HepG2 (cell line): ENCODE results near the gene SPOP. TPM values are rescaled to one million over a fixed set of nuclear protein-coding genes. Genes with fewer than 3 reads are reported as not detected.

Experiments
- AKAP8 ChIP-seq: sonication (generic); formaldehyde crosslinking; IDR thresholded peaks from 2 replicates; pipeline ENCODE4 v1.5.1; 2020; ENCODE audit warnings: mild to moderate bottlenecking, missing genetic modification reagents
- ARNTL ChIP-seq: sonication (generic); formaldehyde crosslinking; IDR thresholded peaks from 2 replicates; pipeline ENCODE4 v1.4.0; 2020; ENCODE audit warnings: mild to moderate bottlenecking, missing genetic modification reagents
- JUND ChIP-seq: sonication (generic); formaldehyde crosslinking; IDR thresholded peaks from 2 replicates; pipeline ENCODE4 v1.8.0; 2022; ENCODE audit warnings: mild to moderate bottlenecking, missing genetic modification reagents
- KDM2A ChIP-seq: sonication (generic); formaldehyde crosslinking; IDR thresholded peaks from 2 replicates; pipeline ENCODE4 v1.4.0; 2020; ENCODE audit warnings: low read depth, missing genetic modification reagents, borderline replicate concordance
- PHF21A ChIP-seq: sonication (generic); formaldehyde crosslinking; IDR thresholded peaks from 2 replicates; pipeline ENCODE4 v1.5.0; 2020; ENCODE audit warnings: mild to moderate bottlenecking, missing genetic modification reagents
- RAD51 ChIP-seq: fragments of 450-650 bp; IDR thresholded peaks from 2 replicates; pipeline ENCODE4 v1.6.1; 2016; ENCODE audit warnings: borderline replicate concordance
- RCOR2 ChIP-seq: IDR thresholded peaks from 2 replicates; pipeline ENCODE4 v1.6.1; 2016; ENCODE audit warnings: missing biosample characterization, missing genetic modification reagents
- REXO4 ChIP-seq: sonication (generic); formaldehyde crosslinking; IDR thresholded peaks from 2 replicates; pipeline ENCODE4 v1.8.0; 2022; ENCODE audit warnings: missing genetic modification reagents, mild to moderate bottlenecking, borderline replicate concordance
- RFX5 ChIP-seq: IDR thresholded peaks from 2 replicates; pipeline ENCODE4 v1.6.1; 2011; ENCODE audit warnings: low read depth, low read length, improper control_type of control experiment
- SALL2 ChIP-seq: sonication (generic); formaldehyde crosslinking; IDR thresholded peaks from 2 replicates; pipeline ENCODE4 v1.8.1; 2023; ENCODE audit warnings: mild to moderate bottlenecking, missing genetic modification reagents, inconsistent platforms
- ZBTB14 ChIP-seq: sonication (generic); formaldehyde crosslinking; IDR thresholded peaks from 2 replicates; pipeline ENCODE4 v1.4.0; 2020; ENCODE audit warnings: missing genetic modification reagents
- ZFAT ChIP-seq: sonication (generic); formaldehyde crosslinking; conservative IDR thresholded peaks from 2 replicates; pipeline ENCODE4 v1.8.1; 2023; ENCODE audit warnings: missing genetic modification reagents, inconsistent platforms
- ZIK1 ChIP-seq: sonication (generic); formaldehyde crosslinking; IDR thresholded peaks from 2 replicates; pipeline ENCODE4 v1.5.0; 2020; ENCODE audit warnings: mild to moderate bottlenecking, low read depth, missing genetic modification reagents, borderline replicate concordance
- ZNF264 ChIP-seq: sonication (generic); formaldehyde crosslinking; IDR thresholded peaks from 2 replicates; pipeline ENCODE4 v1.4.0; 2020; ENCODE audit warnings: missing genetic modification reagents
- ZNF354B ChIP-seq: sonication (generic); formaldehyde crosslinking; IDR thresholded peaks from 2 replicates; pipeline ENCODE4 v1.8.0; 2022; ENCODE audit warnings: mild to moderate bottlenecking, missing genetic modification reagents
- ZNF652 ChIP-seq: IDR thresholded peaks from 2 replicates; pipeline ENCODE4 v1.6.1; 2016; ENCODE audit warnings: low read depth, borderline replicate concordance
- ZNF776 ChIP-seq: sonication (generic); formaldehyde crosslinking; IDR thresholded peaks from 2 replicates; pipeline ENCODE4 v1.4.0; 2020; ENCODE audit warnings: mild to moderate bottlenecking, missing genetic modification reagents
- polyA plus RNA-seq, 8 experiments: library from polyadenylated mRNA; depleted of rRNA in 3 of 8; stranded (reverse) in 7 of 8; unstranded in 1 of 8; fragments of >200 nt; fragmentation: Illumina TruSeq in 4 of 8; extraction: Trizol in 4 of 8; gene quantifications; 2 replicates each; pipeline versions ENCODE4 v1.2.1 to v1.2.3, GENCODE V29; 2011 to 2016; ENCODE audit warnings: low read depth in 4 of 8, missing spikeins in 1 of 8, mixed read lengths in 1 of 8; ENCODE audit not compliant: insufficient read depth in 1 of 8
- total RNA-seq, 5 experiments: library from RNA; depleted of rRNA; stranded (reverse); fragments of >200 nt; fragmentation: Illumina TruSeq; extraction: Trizol; gene quantifications; 2 replicates each; pipeline ENCODE4 v1.2.3, GENCODE V29; 2016; ENCODE audit warnings: low read depth in 1 of 5
- TF ChIP-seq, protein P1 (sequence below): sonication (generic); formaldehyde crosslinking; IDR thresholded peaks from 2 replicates; pipeline ENCODE4 v1.4.0; 2020; ENCODE audit warnings: low read depth, mild to moderate bottlenecking, missing genetic modification reagents
- TF ChIP-seq, protein P2 (sequence below): sonication (generic); formaldehyde crosslinking; IDR thresholded peaks from 2 replicates; pipeline ENCODE4; 2020; ENCODE audit warnings: missing genetic modification reagents, mild to moderate bottlenecking, borderline replicate concordance
- TF ChIP-seq, protein P3 (sequence below): conservative IDR thresholded peaks from 2 replicates; pipeline ENCODE4 v1.6.1; 2018; ENCODE audit warnings: missing genetic modification reagents
- TF ChIP-seq, protein P4 (sequence below): sonication (generic); formaldehyde crosslinking; IDR thresholded peaks from 2 replicates; pipeline ENCODE4 v1.4.0; 2020; ENCODE audit warnings: mild to moderate bottlenecking, missing genetic modification reagents

Gene SPOP
- total and polyA plus RNA-seq, 2 of the 13 experiments (the other 11 are each of a cell fraction or from before 2014, with no cell fraction given) = 52.8 to 60.8 TPM

DNA sequence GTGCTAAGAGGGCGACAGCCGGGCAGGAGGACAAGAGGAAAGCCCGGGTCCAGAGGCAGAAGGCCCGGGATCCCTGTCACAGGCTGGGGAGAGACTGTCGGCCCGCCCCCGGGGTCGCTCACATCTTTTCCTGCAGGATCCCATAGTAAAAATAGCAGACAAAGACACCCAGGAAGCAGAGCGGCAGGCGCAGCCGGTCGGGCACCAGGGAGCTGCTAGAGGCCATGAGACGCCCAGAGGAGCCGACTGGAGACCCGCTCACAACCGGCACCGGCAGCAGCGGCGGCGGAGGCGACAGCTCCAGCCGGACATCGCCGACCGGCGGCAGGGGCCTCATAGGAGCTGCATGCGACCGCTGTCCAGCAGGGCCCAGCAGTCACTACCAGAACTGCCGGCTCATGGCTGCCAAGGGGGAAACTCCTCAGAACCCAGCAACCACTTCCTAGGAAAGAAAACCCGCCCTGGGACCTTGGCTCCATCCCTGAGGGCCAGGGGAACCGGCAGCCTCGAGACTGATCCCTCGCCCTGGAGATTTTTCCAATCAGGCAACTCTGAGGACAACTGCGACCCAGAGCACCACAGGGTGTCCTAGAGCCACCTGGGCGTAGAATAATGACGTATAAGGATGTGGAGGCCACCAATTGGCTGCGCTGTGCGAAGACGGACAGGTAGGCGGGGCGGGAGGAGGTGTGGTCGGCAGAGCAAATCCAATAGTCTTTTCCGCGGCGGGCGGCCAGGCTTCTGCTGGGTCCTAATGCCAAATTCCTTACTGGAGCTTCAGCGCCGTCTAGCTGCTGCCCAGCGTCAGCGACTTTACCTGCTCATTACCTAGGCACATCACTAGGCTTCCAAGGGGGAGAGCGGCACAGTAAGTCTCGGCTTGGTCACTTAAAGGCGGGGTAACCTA, 30.0 kb upstream of the SPOP start, which contains the start of gene SLC35B1 (continued):
- peak; percentile 61; the same call in 1 of the 2 replicates for TF ChIP-seq ZNF652 (CRISPR knock-in tag)
- TF ChIP-seq RFX5 = peak; percentile 84
- no peak for TF ChIP-seq ZBTB14
- TF ChIP-seq ZNF776 = 0 out of 2 replicates have a peak, but pooled peaks have one; percentile 69
- TF ChIP-seq ZFAT (CRISPR knock-in tag) = no peak
- TF ChIP-seq, protein P1, sequence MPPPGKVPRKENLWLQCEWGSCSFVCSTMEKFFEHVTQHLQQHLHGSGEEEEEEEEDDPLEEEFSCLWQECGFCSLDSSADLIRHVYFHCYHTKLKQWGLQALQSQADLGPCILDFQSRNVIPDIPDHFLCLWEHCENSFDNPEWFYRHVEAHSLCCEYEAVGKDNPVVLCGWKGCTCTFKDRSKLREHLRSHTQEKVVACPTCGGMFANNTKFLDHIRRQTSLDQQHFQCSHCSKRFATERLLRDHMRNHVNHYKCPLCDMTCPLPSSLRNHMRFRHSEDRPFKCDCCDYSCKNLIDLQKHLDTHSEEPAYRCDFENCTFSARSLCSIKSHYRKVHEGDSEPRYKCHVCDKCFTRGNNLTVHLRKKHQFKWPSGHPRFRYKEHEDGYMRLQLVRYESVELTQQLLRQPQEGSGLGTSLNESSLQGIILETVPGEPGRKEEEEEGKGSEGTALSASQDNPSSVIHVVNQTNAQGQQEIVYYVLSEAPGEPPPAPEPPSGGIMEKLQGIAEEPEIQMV = 0 out of 2 replicates have a peak, but pooled peaks have one; percentile 52
- TF ChIP-seq RCOR2 (CRISPR knock-in tag) = peak; percentile 82
- no peak for TF ChIP-seq RAD51
- TF ChIP-seq REXO4 (CRISPR knock-in tag) = no peak
- TF ChIP-seq, protein P2, sequence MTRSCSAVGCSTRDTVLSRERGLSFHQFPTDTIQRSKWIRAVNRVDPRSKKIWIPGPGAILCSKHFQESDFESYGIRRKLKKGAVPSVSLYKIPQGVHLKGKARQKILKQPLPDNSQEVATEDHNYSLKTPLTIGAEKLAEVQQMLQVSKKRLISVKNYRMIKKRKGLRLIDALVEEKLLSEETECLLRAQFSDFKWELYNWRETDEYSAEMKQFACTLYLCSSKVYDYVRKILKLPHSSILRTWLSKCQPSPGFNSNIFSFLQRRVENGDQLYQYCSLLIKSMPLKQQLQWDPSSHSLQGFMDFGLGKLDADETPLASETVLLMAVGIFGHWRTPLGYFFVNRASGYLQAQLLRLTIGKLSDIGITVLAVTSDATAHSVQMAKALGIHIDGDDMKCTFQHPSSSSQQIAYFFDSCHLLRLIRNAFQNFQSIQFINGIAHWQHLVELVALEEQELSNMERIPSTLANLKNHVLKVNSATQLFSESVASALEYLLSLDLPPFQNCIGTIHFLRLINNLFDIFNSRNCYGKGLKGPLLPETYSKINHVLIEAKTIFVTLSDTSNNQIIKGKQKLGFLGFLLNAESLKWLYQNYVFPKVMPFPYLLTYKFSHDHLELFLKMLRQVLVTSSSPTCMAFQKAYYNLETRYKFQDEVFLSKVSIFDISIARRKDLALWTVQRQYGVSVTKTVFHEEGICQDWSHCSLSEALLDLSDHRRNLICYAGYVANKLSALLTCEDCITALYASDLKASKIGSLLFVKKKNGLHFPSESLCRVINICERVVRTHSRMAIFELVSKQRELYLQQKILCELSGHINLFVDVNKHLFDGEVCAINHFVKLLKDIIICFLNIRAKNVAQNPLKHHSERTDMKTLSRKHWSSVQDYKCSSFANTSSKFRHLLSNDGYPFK (CRISPR knock-in tag) = peak; percentile 92
- peak; percentile 80 for TF ChIP-seq PHF21A (CRISPR knock-in tag)
- TF ChIP-seq ZIK1 (CRISPR knock-in tag) = peak; percentile 16; the same call in 1 of the 2 replicates
- peak; percentile 97 for TF ChIP-seq KDM2A (CRISPR knock-in tag)
- peak; percentile 82 for TF ChIP-seq SALL2
- TF ChIP-seq ZNF354B (CRISPR knock-in tag) = no peak
- TF ChIP-seq AKAP8 = peak; percentile 88; the same call in 1 of the 2 replicates
- TF ChIP-seq, protein P3, sequence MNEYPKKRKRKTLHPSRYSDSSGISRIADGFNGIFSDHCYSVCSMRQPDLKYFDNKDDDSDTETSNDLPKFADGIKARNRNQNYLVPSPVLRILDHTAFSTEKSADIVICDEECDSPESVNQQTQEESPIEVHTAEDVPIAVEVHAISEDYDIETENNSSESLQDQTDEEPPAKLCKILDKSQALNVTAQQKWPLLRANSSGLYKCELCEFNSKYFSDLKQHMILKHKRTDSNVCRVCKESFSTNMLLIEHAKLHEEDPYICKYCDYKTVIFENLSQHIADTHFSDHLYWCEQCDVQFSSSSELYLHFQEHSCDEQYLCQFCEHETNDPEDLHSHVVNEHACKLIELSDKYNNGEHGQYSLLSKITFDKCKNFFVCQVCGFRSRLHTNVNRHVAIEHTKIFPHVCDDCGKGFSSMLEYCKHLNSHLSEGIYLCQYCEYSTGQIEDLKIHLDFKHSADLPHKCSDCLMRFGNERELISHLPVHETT = peak; percentile 54
- TF ChIP-seq JUND = no peak
- TF ChIP-seq ZNF264 = 0 out of 2 replicates have a peak, but pooled peaks have one; percentile 26
- TF ChIP-seq, protein P4, sequence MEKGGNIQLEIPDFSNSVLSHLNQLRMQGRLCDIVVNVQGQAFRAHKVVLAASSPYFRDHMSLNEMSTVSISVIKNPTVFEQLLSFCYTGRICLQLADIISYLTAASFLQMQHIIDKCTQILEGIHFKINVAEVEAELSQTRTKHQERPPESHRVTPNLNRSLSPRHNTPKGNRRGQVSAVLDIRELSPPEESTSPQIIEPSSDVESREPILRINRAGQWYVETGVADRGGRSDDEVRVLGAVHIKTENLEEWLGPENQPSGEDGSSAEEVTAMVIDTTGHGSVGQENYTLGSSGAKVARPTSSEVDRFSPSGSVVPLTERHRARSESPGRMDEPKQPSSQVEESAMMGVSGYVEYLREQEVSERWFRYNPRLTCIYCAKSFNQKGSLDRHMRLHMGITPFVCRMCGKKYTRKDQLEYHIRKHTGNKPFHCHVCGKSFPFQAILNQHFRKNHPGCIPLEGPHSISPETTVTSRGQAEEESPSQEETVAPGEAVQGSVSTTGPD (CRISPR knock-in tag) = 0 out of 2 replicates have a peak, but pooled peaks have one; percentile 67
- TF ChIP-seq ARNTL (CRISPR knock-in tag) = peak; percentile 48
